LoVo (cell line): ENCODE data around the gene CAMTA1.
"Not testable (repeated sequence)": the region's sequence is repeated elsewhere in the genome, so short reads cannot be mapped to it uniquely, and the experiment has no call there.

Source experiments
- DNase-seq: peaks from one replicate; pipeline ENCODE4 v3.0.0-alpha.2; 2016; ENCODE audit warnings: low spot score

Gene CAMTA1

GRCh38 chr1:7409278-7409677, 624.0 kb downstream of the CAMTA1 start:
- no peak for DNase-seq

GRCh38 chr1:7410156-7410555, 624.9 kb downstream of the CAMTA1 start:
- no peak for DNase-seq

GRCh38 chr1:7417618-7418017, 632.4 kb downstream of the CAMTA1 start:
- DNase-seq = not testable (repeated sequence)

GRCh38 chr1:7418442-7419080, 633.3 kb downstream of the CAMTA1 start:
- no peak for DNase-seq

GRCh38 chr1:7420098-7420445, 634.8 kb downstream of the CAMTA1 start:
- DNase-seq = no peak

GRCh38 chr1:7420470-7421100, 635.3 kb downstream of the CAMTA1 start:
- DNase-seq = no peak

GRCh38 chr1:7421471-7422075, 636.3 kb downstream of the CAMTA1 start:
- DNase-seq = no peak

GRCh38 chr1:7422081-7422480, 636.8 kb downstream of the CAMTA1 start:
- DNase-seq = no peak

GRCh38 chr1:7422561-7422960, 637.3 kb downstream of the CAMTA1 start:
- DNase-seq = no peak

GRCh38 chr1:7422966-7423365, 637.7 kb downstream of the CAMTA1 start:
- DNase-seq = no peak

GRCh38 chr1:7424352-7424890, 639.2 kb downstream of the CAMTA1 start:
- DNase-seq = no peak

GRCh38 chr1:7425229-7425628, 640.0 kb downstream of the CAMTA1 start:
- no peak for DNase-seq

GRCh38 chr1:7425771-7426170, 640.5 kb downstream of the CAMTA1 start:
- no peak for DNase-seq

GRCh38 chr1:7426780-7427604, 641.7 kb downstream of the CAMTA1 start:
- DNase-seq = no peak

GRCh38 chr1:7427605-7428300, 642.5 kb downstream of the CAMTA1 start:
- no peak for DNase-seq

GRCh38 chr1:7429290-7429689, 644.0 kb downstream of the CAMTA1 start:
- DNase-seq = no peak

- DNase-seq = no peak
Observed at GRCh38 chr1:7430047-7430608, 644.9 kb downstream of the CAMTA1 start.

GRCh38 chr1:7430691-7431090, 645.4 kb downstream of the CAMTA1 start:
- DNase-seq = no peak

- no peak for DNase-seq
Observed at GRCh38 chr1:7432102-7432899, 647.0 kb downstream of the CAMTA1 start.

GRCh38 chr1:7432900-7433380, 647.7 kb downstream of the CAMTA1 start:
- DNase-seq = no peak

GRCh38 chr1:7434566-7434965, 649.3 kb downstream of the CAMTA1 start:
- DNase-seq = no peak
